Activated T-cell treated with anti-CD3 and anti-CD28 coated beads, Interleukin-2, amount 50 U/mL, for 72 hours (primary cell): Measurements from ENCODE around the gene CYFIP2. TPM values are rescaled to one million over a fixed set of nuclear protein-coding genes. Genes with fewer than 3 reads are reported as not detected.
A peak's percentile ranks its signal among the peaks of the same experiment; 100 is the strongest.

ENCODE experiments used
- ATAC-seq, 2 donors: fragments of 150-1000 bp; cut with Tn5 transposase; replicated peaks in 1 of 2; 2 replicates each; pipeline ENCODE4 v1.10.0; 2021; ENCODE audit warnings: moderate library complexity in 2 of 2, mild to moderate bottlenecking in 1 of 2
- DNase-seq, 2 donors: peaks; one replicate each; pipeline ENCODE4 v3.0.0; 2021 to 2022; ENCODE audit warnings: mixed read lengths in 1 of 2
- H3K27ac Mint-ChIP-seq: one replicate; pipeline ENCODE4 v1.8.0; 2022; ENCODE audit warnings: mild to moderate bottlenecking, moderate library complexity, mixed read lengths
- H3K27me3 Mint-ChIP-seq: one replicate; pipeline ENCODE4 v1.8.0; 2022; ENCODE audit warnings: low read depth, mixed read lengths
- H3K36me3 Mint-ChIP-seq, 2 donors: one replicate each; pipeline ENCODE4 v1.8.0; 2022; ENCODE audit warnings: mixed read lengths in 2 of 2, mild to moderate bottlenecking in 1 of 2; ENCODE audit not compliant: insufficient read depth in 2 of 2
- H3K4me1 Mint-ChIP-seq: one replicate; pipeline ENCODE4 v1.8.0; 2022; ENCODE audit warnings: low read depth, mixed read lengths
- H3K4me3 Mint-ChIP-seq, 2 donors: one replicate each; pipeline ENCODE4 v1.8.0; 2022; ENCODE audit warnings: mild to moderate bottlenecking in 2 of 2, mixed read lengths in 2 of 2, moderate library complexity in 2 of 2
- H3K9me3 Mint-ChIP-seq, 2 donors: one replicate each; pipeline ENCODE4 v1.8.0; 2022; ENCODE audit warnings: mixed read lengths in 2 of 2
- total RNA-seq, 2 donors: library from RNA; stranded (reverse); gene quantifications; one replicate each; pipeline ENCODE4 v1.2.3, GENCODE V29; 2022

CYFIP2 gene
- total RNA-seq, 2 donors from 2014 or later, result 235 to 288 TPM

- ATAC-seq (no peak), DNase-seq (no peak)
- Mint-ChIP-seq H3K36me3 (peaks cover 16 to 44% of the 10 kb centered on the region in 2 donors), H3K9me3 (no peaks in the 10 kb centered on the region), H3K4me3 (no peak overlapping the region), H3K27ac (no peak overlapping the region), H3K27me3 (no peaks in the 10 kb centered on the region), H3K4me1 (peaks cover 5% of the 10 kb centered on the region)
Observed at GRCh38 chr5:157362982-157363381, 97.1 kb downstream of the CYFIP2 start.

- Mint-ChIP-seq H3K9me3 (no peaks in the 10 kb centered on the region), H3K36me3 (peaks cover 6 to 33% of the 10 kb centered on the region in 2 donors), H3K4me1 (peaks cover 8% of the 10 kb centered on the region), H3K27ac (no peak overlapping the region), H3K4me3 (no peak overlapping the region), H3K27me3 (no peaks in the 10 kb centered on the region)
- ATAC-seq, result no peak
- DNase-seq, result no peak
Observed at GRCh38 chr5:157365732-157366131, 99.8 kb downstream of the CYFIP2 start.

- Mint-ChIP-seq H3K27me3 (no peaks in the 10 kb centered on the region), H3K4me3 (no peak overlapping the region), H3K4me1 (peaks cover 14% of the 10 kb centered on the region), H3K36me3 (peaks cover 6 to 30% of the 10 kb centered on the region in 2 donors), H3K9me3 (no peaks in the 10 kb centered on the region), H3K27ac (no peak overlapping the region)
- no peak for DNase-seq
- no peak for ATAC-seq
Observed at GRCh38 chr5:157366741-157367674, 101.1 kb downstream of the CYFIP2 start.

GRCh38 chr5:157369507-157369906 lies 103.6 kb downstream of the CYFIP2 start:
- no peak overlapping the region for H3K4me3 Mint-ChIP-seq
- no peak for DNase-seq
- H3K4me1 Mint-ChIP-seq, result peaks cover 19% of the 10 kb centered on the region
- peak overlapping the region; percentile 82 for H3K27ac Mint-ChIP-seq
- H3K9me3 Mint-ChIP-seq, result no peaks in the 10 kb centered on the region
- H3K27me3 Mint-ChIP-seq, result no peaks in the 10 kb centered on the region
- no peak for ATAC-seq
- peaks cover 2 to 23% of the 10 kb centered on the region in 2 donors for H3K36me3 Mint-ChIP-seq

GRCh38 chr5:157370967-157371366 lies 105.0 kb downstream of the CYFIP2 start:
- Mint-ChIP-seq H3K4me1 (peaks cover 21% of the 10 kb centered on the region), H3K4me3 (no peak overlapping the region), H3K9me3 (no peaks in the 10 kb centered on the region), H3K36me3 (peaks cover 3 to 19% of the 10 kb centered on the region in 2 donors), H3K27me3 (no peaks in the 10 kb centered on the region), H3K27ac (peak overlapping the region; percentile 44)
- ATAC-seq (no peak), DNase-seq (no peak)

GRCh38 chr5:157371655-157372471 lies 105.9 kb downstream of the CYFIP2 start:
- ATAC-seq (peak in 1 of 2 donors; percentile 52), DNase-seq (no peak)
- H3K4me1 Mint-ChIP-seq, result peaks cover 30% of the 10 kb centered on the region
- H3K9me3 Mint-ChIP-seq, result no peaks in the 10 kb centered on the region
- no peak overlapping the region for H3K4me3 Mint-ChIP-seq
- H3K36me3 Mint-ChIP-seq, result peaks cover 6 to 23% of the 10 kb centered on the region in 2 donors
- H3K27me3 Mint-ChIP-seq, result no peaks in the 10 kb centered on the region
- H3K27ac Mint-ChIP-seq, result peak overlapping the region; percentile 91

- no peak overlapping the region for H3K4me3 Mint-ChIP-seq
- no peaks in the 10 kb centered on the region for H3K9me3 Mint-ChIP-seq
- peaks cover 10 to 26% of the 10 kb centered on the region in 2 donors for H3K36me3 Mint-ChIP-seq
- peak overlapping the region; percentile 91 for H3K27ac Mint-ChIP-seq
- ATAC-seq, result no peak
- H3K4me1 Mint-ChIP-seq, result peaks cover 36% of the 10 kb centered on the region
- no peak for DNase-seq
- H3K27me3 Mint-ChIP-seq, result no peaks in the 10 kb centered on the region
Observed at GRCh38 chr5:157372472-157372822, 106.5 kb downstream of the CYFIP2 start.

- no peak overlapping the region for H3K4me3 Mint-ChIP-seq
- H3K9me3 Mint-ChIP-seq, result no peaks in the 10 kb centered on the region
- ATAC-seq (no peak), DNase-seq (no peak)
- peak overlapping the region; percentile 11 for H3K27ac Mint-ChIP-seq
- peaks cover 14 to 37% of the 10 kb centered on the region in 2 donors for H3K36me3 Mint-ChIP-seq
- peaks cover 21% of the 10 kb centered on the region for H3K4me1 Mint-ChIP-seq
- H3K27me3 Mint-ChIP-seq, result no peaks in the 10 kb centered on the region
Observed at GRCh38 chr5:157378509-157378908, 112.6 kb downstream of the CYFIP2 start.

GRCh38 chr5:157379983-157380382 lies 114.1 kb downstream of the CYFIP2 start:
- DNase-seq (no peak), ATAC-seq (no peak)
- Mint-ChIP-seq H3K27me3 (no peaks in the 10 kb centered on the region), H3K36me3 (peaks cover 18 to 45% of the 10 kb centered on the region in 2 donors), H3K4me1 (peaks cover 21% of the 10 kb centered on the region), H3K27ac (peak overlapping the region; percentile 27), H3K4me3 (no peak overlapping the region), H3K9me3 (no peaks in the 10 kb centered on the region)

GRCh38 chr5:157381746-157382145 lies 115.8 kb downstream of the CYFIP2 start:
- Mint-ChIP-seq H3K9me3 (no peaks in the 10 kb centered on the region), H3K27ac (peak overlapping the region; percentile 1), H3K36me3 (peaks cover 16 to 40% of the 10 kb centered on the region in 2 donors), H3K4me1 (peaks cover 11% of the 10 kb centered on the region), H3K4me3 (no peak overlapping the region), H3K27me3 (no peaks in the 10 kb centered on the region)
- DNase-seq (no peak), ATAC-seq (no peak)

- peaks cover 6% of the 10 kb centered on the region for H3K4me1 Mint-ChIP-seq
- no peaks in the 10 kb centered on the region for H3K9me3 Mint-ChIP-seq
- H3K36me3 Mint-ChIP-seq, result peaks cover 12 to 32% of the 10 kb centered on the region in 2 donors
- H3K27ac Mint-ChIP-seq, result peak overlapping the region; percentile 11
- DNase-seq (no peak), ATAC-seq (no peak)
- H3K4me3 Mint-ChIP-seq, result no peak overlapping the region
- no peaks in the 10 kb centered on the region for H3K27me3 Mint-ChIP-seq
Observed at GRCh38 chr5:157382996-157383800, 117.3 kb downstream of the CYFIP2 start.

- no peaks in the 10 kb centered on the region for H3K9me3 Mint-ChIP-seq
- peaks cover 24% of the 10 kb centered on the region for H3K4me1 Mint-ChIP-seq
- ATAC-seq (no peak), DNase-seq (no peak)
- no peaks in the 10 kb centered on the region for H3K27me3 Mint-ChIP-seq
- peak overlapping the region; percentile 66 for H3K27ac Mint-ChIP-seq
- H3K4me3 Mint-ChIP-seq, result no peak overlapping the region
- peaks cover 12 to 24% of the 10 kb centered on the region in 2 donors for H3K36me3 Mint-ChIP-seq
Observed at GRCh38 chr5:157384971-157385709, 119.2 kb downstream of the CYFIP2 start.
